Endothelial cell (in vitro differentiated cells): ENCODE measurements around the gene ENTREP1. TPM values are rescaled to one million over a fixed set of nuclear protein-coding genes. Genes with fewer than 3 reads are reported as not detected.

ENCODE experiments used
- DNase-seq: peaks from one replicate; pipeline ENCODE4 v3.0.0; 2021; ENCODE audit warnings: low spot score
- H3K27ac Mint-ChIP-seq: one replicate; pipeline ENCODE4 v1.8.0; 2021; ENCODE audit warnings: mixed read lengths, inconsistent platforms; ENCODE audit not compliant: unreplicated experiment
- H3K27me3 Mint-ChIP-seq: one replicate; pipeline ENCODE4 v1.8.0; 2021; ENCODE audit warnings: mild to moderate bottlenecking, moderate library complexity, mixed read lengths, inconsistent platforms; ENCODE audit not compliant: unreplicated experiment
- H3K36me3 Mint-ChIP-seq: one replicate; pipeline ENCODE4 v1.8.0; 2021; ENCODE audit warnings: mild to moderate bottlenecking, low read depth, mixed read lengths, inconsistent platforms; ENCODE audit not compliant: unreplicated experiment
- H3K4me1 Mint-ChIP-seq: one replicate; pipeline ENCODE4 v1.8.0; 2021; ENCODE audit warnings: mild to moderate bottlenecking, mixed read lengths, inconsistent platforms; ENCODE audit not compliant: unreplicated experiment
- H3K4me3 Mint-ChIP-seq: one replicate; pipeline ENCODE4 v1.8.0; 2021; ENCODE audit warnings: mild to moderate bottlenecking, mixed read lengths, inconsistent platforms; ENCODE audit not compliant: unreplicated experiment
- H3K9me3 Mint-ChIP-seq: one replicate; pipeline ENCODE4 v1.8.0; 2021; ENCODE audit warnings: mixed read lengths, inconsistent platforms; ENCODE audit not compliant: unreplicated experiment
- CTCF ChIP-seq: fragments of 200-600 bp; sonication (generic); IDR thresholded peaks from one replicate; pipeline ENCODE4 v1.5.0; 2021; ENCODE audit warnings: antibody characterized with exemption; ENCODE audit not compliant: unreplicated experiment
- total RNA-seq: library from RNA; stranded (reverse); fragmentation: NEBNext Ultra II Directional; extraction: Animal tissue kit (Norgen Biotek cat#: 25700); gene quantifications from one replicate; pipeline ENCODE4 v1.2.1, GENCODE V29; 2021; ENCODE audit not compliant: unreplicated experiment

Gene ENTREP1
- total RNA-seq, 1 donor from 2014 or later, result 11.8 TPM

DNA sequence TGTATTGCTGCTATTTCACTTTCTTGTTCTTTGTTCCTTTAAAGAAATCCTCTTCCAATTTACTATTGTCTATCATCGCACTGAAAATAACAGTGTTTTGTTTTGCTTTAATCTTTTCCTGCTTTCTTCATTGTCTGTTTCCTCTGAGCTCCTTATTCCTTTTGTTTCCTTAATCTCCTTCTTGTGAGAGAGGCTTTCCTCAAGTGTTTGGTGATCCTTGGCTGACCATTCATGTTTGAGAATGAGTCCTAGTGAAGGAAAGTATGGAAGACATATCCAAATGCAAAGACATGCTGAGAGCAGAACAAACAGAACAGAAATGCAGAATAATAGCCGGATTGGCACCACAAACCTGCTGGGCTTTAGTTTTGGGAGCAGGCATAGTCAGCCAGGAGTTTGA lies 42.0 kb upstream of the ENTREP1 start:
- no peak for DNase-seq
- no peak for TF ChIP-seq CTCF
- Mint-ChIP-seq H3K27me3 (no peaks in the 10 kb centered on the region), H3K4me1 (peaks cover 18% of the 10 kb centered on the region), H3K36me3 (peaks cover 5% of the 10 kb centered on the region), H3K4me3 (no peak overlapping the region), H3K9me3 (no peaks in the 10 kb centered on the region), H3K27ac (peak overlapping the region; percentile 87)

- Mint-ChIP-seq H3K27ac (no peak overlapping the region), H3K27me3 (no peaks in the 10 kb centered on the region), H3K9me3 (no peaks in the 10 kb centered on the region), H3K36me3 (no peaks in the 10 kb centered on the region), H3K4me1 (no peaks in the 10 kb centered on the region), H3K4me3 (no peak overlapping the region)
- DNase-seq, result no peak
- TF ChIP-seq CTCF, result no peak
These were observed 32.9 kb upstream of the ENTREP1 start for GRCh38 chr9:69292078-69292477.

DNA sequence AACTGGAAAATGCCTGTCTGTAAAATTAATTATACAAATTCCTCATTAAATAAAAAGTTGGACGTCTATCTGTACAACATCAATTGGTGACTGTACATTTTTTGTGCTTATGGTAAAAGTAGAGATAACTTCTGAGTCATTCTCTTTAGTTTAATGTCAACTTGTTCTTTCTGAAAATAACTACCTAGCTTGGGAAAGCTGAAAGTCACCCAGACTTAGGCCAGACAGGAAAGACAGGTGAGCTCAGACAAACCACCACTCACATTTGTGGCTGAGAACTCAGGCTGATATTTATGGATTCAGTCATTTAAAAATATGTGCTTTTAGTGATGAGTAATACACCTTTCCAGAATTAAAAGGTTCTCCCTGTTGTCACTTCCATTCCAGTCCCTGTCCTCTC lies 31.9 kb upstream of the ENTREP1 start:
- Mint-ChIP-seq H3K4me1 (no peaks in the 10 kb centered on the region), H3K36me3 (no peaks in the 10 kb centered on the region), H3K9me3 (no peaks in the 10 kb centered on the region), H3K27me3 (no peaks in the 10 kb centered on the region), H3K27ac (no peak overlapping the region), H3K4me3 (no peak overlapping the region)
- DNase-seq, result no peak
- no peak for TF ChIP-seq CTCF

DNA sequence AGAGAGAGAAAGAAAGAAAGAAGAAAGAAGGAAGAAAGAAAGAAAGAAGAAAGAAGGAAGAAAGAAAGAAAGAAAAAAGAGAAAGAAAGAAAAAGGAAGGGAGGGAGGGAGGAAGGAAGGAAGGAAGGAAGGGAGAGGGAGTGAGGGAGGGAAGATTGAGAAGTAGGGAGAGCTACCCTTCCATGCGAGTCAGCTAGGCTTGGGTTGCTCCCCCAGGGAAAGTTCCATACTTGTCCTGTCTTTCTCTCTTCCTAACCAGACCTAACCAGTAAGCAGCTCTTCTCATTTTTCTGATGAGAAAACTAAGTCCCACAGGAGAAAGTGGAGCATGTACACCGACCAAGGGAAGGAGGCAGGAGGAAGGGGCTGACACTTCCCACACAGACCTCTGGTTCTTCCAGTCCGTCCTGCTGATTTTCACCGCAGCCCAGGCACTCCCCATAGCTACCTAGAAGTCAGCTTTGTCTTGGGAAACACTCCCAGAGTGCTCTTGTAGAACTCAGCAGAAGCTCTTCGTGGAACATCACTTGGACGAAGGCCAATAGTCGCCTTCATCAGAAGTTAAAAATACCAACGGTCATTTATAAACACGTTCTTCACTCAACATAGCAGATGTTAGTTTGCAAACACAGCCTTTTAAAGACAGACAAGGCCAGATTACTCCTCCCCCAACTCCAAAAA lies 29.0 kb upstream of the ENTREP1 start:
- Mint-ChIP-seq H3K4me3 (no peak overlapping the region), H3K27ac (no peak overlapping the region), H3K36me3 (no peaks in the 10 kb centered on the region), H3K4me1 (peaks cover 5% of the 10 kb centered on the region), H3K27me3 (no peaks in the 10 kb centered on the region), H3K9me3 (no peaks in the 10 kb centered on the region)
- no peak for DNase-seq
- no peak for TF ChIP-seq CTCF

GRCh38 chr9:69297300-69297980 lies 27.6 kb upstream of the ENTREP1 start:
- no peaks in the 10 kb centered on the region for H3K9me3 Mint-ChIP-seq
- DNase-seq, result no peak
- no peak for TF ChIP-seq CTCF
- no peak overlapping the region for H3K27ac Mint-ChIP-seq
- no peaks in the 10 kb centered on the region for H3K27me3 Mint-ChIP-seq
- no peak overlapping the region for H3K4me3 Mint-ChIP-seq
- H3K36me3 Mint-ChIP-seq, result no peaks in the 10 kb centered on the region
- H3K4me1 Mint-ChIP-seq, result peaks cover 5% of the 10 kb centered on the region
